Measurements from ENCODE around the gene TTC23.

Gene TTC23

GRCh38 chr15:99086327-99086667 lies 163.1 kb downstream of the TTC23 start:
- DNase-seq = no peak

All from nucleus accumbens (tissue), 56 donors.